ENCODE measurements around the gene CDRT15.

DNA sequence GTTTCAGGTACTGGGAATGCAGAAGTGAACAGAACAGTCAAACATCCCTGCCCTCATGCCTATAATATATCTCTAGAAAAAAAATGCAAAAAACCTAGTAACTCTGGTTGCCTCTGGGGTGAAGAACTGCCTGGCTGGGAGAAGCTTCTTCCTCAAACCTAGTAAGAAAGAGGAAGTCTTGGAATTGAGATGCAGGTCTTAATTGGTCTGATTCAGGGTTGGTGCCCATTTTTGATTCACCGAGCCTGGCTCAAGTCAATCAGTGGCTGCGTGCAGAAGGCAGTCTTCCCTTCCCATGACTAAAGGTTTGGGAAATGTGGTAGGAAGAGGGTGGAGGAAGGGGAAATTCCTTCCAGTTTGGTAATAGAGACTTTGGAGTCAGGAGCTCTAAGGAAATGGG is 22.4 kb downstream of the CDRT15 start:
- TF ChIP-seq ZNF48 (tag by site-specific recombination; IDR thresholded peaks at IDR 0.05), result no peak
- no peak for TF ChIP-seq CTCF (tag by site-specific recombination; IDR thresholded peaks at IDR 0.05)
- TF ChIP-seq, protein P1, sequence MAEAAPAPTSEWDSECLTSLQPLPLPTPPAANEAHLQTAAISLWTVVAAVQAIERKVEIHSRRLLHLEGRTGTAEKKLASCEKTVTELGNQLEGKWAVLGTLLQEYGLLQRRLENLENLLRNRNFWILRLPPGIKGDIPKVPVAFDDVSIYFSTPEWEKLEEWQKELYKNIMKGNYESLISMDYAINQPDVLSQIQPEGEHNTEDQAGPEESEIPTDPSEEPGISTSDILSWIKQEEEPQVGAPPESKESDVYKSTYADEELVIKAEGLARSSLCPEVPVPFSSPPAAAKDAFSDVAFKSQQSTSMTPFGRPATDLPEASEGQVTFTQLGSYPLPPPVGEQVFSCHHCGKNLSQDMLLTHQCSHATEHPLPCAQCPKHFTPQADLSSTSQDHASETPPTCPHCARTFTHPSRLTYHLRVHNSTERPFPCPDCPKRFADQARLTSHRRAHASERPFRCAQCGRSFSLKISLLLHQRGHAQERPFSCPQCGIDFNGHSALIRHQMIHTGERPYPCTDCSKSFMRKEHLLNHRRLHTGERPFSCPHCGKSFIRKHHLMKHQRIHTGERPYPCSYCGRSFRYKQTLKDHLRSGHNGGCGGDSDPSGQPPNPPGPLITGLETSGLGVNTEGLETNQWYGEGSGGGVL (tag by site-specific recombination; IDR thresholded peaks at IDR 0.05), result no peak
- TF ChIP-seq ZBTB1 (tag by site-specific recombination; IDR thresholded peaks at IDR 0.05), result no peak
- TF ChIP-seq SCRT1 (tag by site-specific recombination; IDR thresholded peaks at IDR 0.05; ENCODE audit: borderline replicate concordance), result no peak
- TF ChIP-seq PRDM4 (tag by site-specific recombination; IDR thresholded peaks at IDR 0.05), result no peak
- no peak for TF ChIP-seq ZNF473 (tag by site-specific recombination; IDR thresholded peaks at IDR 0.05)
- TF ChIP-seq SP2 (tag by site-specific recombination; IDR thresholded peaks at IDR 0.05), result no peak
- no peak for TF ChIP-seq OSR2 (tag by site-specific recombination; IDR thresholded peaks at IDR 0.05)
- no peak for TF ChIP-seq ZNF423 (tag by site-specific recombination; IDR thresholded peaks at IDR 0.05)
- TF ChIP-seq, protein P2, sequence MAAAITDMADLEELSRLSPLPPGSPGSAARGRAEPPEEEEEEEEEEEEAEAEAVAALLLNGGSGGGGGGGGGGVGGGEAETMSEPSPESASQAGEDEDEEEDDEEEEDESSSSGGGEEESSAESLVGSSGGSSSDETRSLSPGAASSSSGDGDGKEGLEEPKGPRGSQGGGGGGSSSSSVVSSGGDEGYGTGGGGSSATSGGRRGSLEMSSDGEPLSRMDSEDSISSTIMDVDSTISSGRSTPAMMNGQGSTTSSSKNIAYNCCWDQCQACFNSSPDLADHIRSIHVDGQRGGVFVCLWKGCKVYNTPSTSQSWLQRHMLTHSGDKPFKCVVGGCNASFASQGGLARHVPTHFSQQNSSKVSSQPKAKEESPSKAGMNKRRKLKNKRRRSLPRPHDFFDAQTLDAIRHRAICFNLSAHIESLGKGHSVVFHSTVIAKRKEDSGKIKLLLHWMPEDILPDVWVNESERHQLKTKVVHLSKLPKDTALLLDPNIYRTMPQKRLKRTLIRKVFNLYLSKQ (tag by site-specific recombination; IDR thresholded peaks at IDR 0.05; ENCODE audit: borderline replicate concordance), result no peak
